ENCODE measurements around the gene NOP58. TPM values are rescaled to one million over a fixed set of nuclear protein-coding genes. Genes with fewer than 3 reads are reported as not detected.
A peak's percentile ranks its signal among the peaks of the same experiment; 100 is the strongest.
"Not testable (repeated sequence)": the region's sequence is repeated elsewhere in the genome, so short reads cannot be mapped to it uniquely, and the experiment has no call there.

Gene NOP58
- total and polyA plus RNA-seq, 7 experiments from 2014 or later, result 90.8 to 259 (median 107) TPM

GRCh38 chr2:202317080-202317857 lies 51.7 kb downstream of the NOP58 start:
- DNase-seq, result no peak

DNA sequence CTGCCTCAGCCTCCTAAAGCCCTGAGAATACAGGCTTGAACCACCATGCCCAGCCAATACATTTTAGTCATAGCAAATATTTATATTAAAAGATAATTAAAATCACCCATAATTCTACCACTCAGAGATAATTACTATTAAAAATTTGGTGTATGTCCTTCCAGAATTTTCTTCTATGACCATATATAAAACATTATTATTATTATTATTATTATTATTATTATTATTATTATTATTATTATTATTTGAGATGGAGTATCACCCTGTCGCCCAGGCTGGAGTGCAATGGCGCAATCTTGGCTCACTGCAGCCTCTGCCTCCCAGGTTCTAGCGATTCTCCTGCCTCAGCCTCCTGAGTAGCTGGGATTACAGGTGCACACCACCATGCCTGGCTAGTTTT lies 54.8 kb downstream of the NOP58 start:
- H3K9me3 ChIP-seq (ENCODE audit: control insufficient read depth in 2 of 3, low read length in 3 of 3); H3K27ac ChIP-seq (ENCODE audit: low read depth, low read length); H3K27me3 ChIP-seq (ENCODE audit: control insufficient read depth in 2 of 2, insufficient read depth in 2 of 2, low read length in 2 of 2); H3K9me3 Mint-ChIP-seq; H3K4me1 Mint-ChIP-seq; H3K4me3 ChIP-seq (ENCODE audit: low read length); H3K27me3 Mint-ChIP-seq; intact Hi-C loops (cut with micrococcal nuclease); ATAC-seq; POLR2A ChIA-PET; CTCF ChIA-PET; H3K27ac Mint-ChIP-seq; DNase-seq; H3K4me1 ChIP-seq (ENCODE audit: control insufficient read depth in 2 of 2, insufficient read depth in 2 of 2, low read length in 2 of 2); H3K4me3 Mint-ChIP-seq: not testable (repeated sequence)
- H3K36me3 Mint-ChIP-seq, result peaks cover 0 to 44% (median 15%) of the 10 kb centered on the region in 5 donors
- peaks cover 0 to 24% (median 0%) of the 10 kb centered on the region in 3 experiments for H3K36me3 ChIP-seq (ENCODE audit: control insufficient read depth in 2 of 3, insufficient read depth in 3 of 3, low read length in 3 of 3)

More at GRCh38 chr2:202317080-202317857, 51.7 kb downstream of the NOP58 start:
- peaks cover 0 to 18% (median 5%) of the 10 kb centered on the region in 5 donors for H3K36me3 Mint-ChIP-seq
- no peak overlapping the region for H3K4me3 Mint-ChIP-seq
- H3K4me1 Mint-ChIP-seq, result peaks cover 0 to 2% (median 0%) of the 10 kb centered on the region in 7 donors
- H3K27ac Mint-ChIP-seq, result peak overlapping the region in 1 of 9 donors; percentile 57
- CTCF ChIA-PET, result no interaction called here
- Histone ChIP-seq H3K27ac (ENCODE audit: low read depth, low read length) (no peak overlapping the region), H3K4me3 (ENCODE audit: low read length) (no peak overlapping the region), H3K36me3 (ENCODE audit: control insufficient read depth in 2 of 3, insufficient read depth in 3 of 3, low read length in 3 of 3) (peaks cover 0 to 5% (median 0%) of the 10 kb centered on the region in 3 experiments), H3K27me3 (ENCODE audit: control insufficient read depth in 2 of 2, insufficient read depth in 2 of 2, low read length in 2 of 2) (no peaks in the 10 kb centered on the region), H3K4me1 (ENCODE audit: control insufficient read depth in 2 of 2, insufficient read depth in 2 of 2, low read length in 2 of 2) (no peaks in the 10 kb centered on the region), H3K9me3 (ENCODE audit: control insufficient read depth in 2 of 3, low read length in 3 of 3) (no peaks in the 10 kb centered on the region)
- POLR2A ChIA-PET, result interaction anchor here (0.6 to 1.1 kb wide), 2 partner anchors 34 to 139 kb away, joined by 3 read pairs; no protein-coding TSS in a partner anchor
- no peaks in the 10 kb centered on the region for H3K27me3 Mint-ChIP-seq
- no peak for ATAC-seq
- intact Hi-C loops (cut with micrococcal nuclease), result no loop called here
- no peaks in the 10 kb centered on the region for H3K9me3 Mint-ChIP-seq

- no peak overlapping the region for H3K4me3 Mint-ChIP-seq
- no peaks in the 10 kb centered on the region for H3K4me1 ChIP-seq (ENCODE audit: control insufficient read depth in 2 of 2, insufficient read depth in 2 of 2, low read length in 2 of 2)
- no peaks in the 10 kb centered on the region for H3K9me3 ChIP-seq (ENCODE audit: control insufficient read depth in 2 of 3, low read length in 3 of 3)
- peaks cover 0 to 32% (median 0%) of the 10 kb centered on the region in 3 experiments for H3K36me3 ChIP-seq (ENCODE audit: control insufficient read depth in 2 of 3, insufficient read depth in 3 of 3, low read length in 3 of 3)
- H3K27me3 ChIP-seq (ENCODE audit: control insufficient read depth in 2 of 2, insufficient read depth in 2 of 2, low read length in 2 of 2), result no peaks in the 10 kb centered on the region
- DNase-seq (no peak), ATAC-seq (no peak)
- no peaks in the 10 kb centered on the region for H3K27me3 Mint-ChIP-seq
- intact Hi-C loops (cut with micrococcal nuclease), result no loop called here
- no peaks in the 10 kb centered on the region for H3K9me3 Mint-ChIP-seq
- H3K4me3 ChIP-seq (ENCODE audit: low read length), result no peak overlapping the region
- POLR2A ChIA-PET, result no interaction called here
- H3K4me1 Mint-ChIP-seq, result peaks cover 0 to 5% (median 0%) of the 10 kb centered on the region in 7 donors
- no peak overlapping the region for H3K27ac Mint-ChIP-seq
- H3K36me3 Mint-ChIP-seq, result peaks cover 0 to 59% (median 25%) of the 10 kb centered on the region in 5 donors
- no peak overlapping the region for H3K27ac ChIP-seq (ENCODE audit: low read depth, low read length)
- CTCF ChIA-PET, result no interaction called here
These were observed 56.9 kb downstream of the NOP58 start for GRCh38 chr2:202322435-202322834.

DNA sequence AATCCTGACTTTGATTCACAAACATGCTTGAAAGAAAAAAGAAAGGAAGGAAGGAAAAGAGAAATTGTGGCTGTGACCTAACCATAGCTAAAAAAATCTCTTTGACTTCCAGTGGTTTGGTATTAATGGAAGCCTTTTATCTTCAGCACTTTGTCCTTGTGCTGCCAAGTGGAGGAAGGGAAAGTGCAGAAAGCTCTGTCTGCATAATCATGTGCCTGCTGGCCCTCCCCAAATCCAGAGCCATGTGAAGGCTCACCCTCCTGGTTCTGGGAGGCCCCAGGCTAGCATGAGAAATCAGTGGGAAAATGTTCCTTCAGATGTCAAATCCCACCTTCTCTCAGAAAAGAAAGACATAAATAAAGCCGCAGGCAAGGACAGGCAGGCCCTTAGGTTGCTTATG lies 62.3 kb downstream of the NOP58 start:
- Mint-ChIP-seq H3K4me1 (peaks cover 0 to 5% (median 0%) of the 10 kb centered on the region in 7 donors), H3K36me3 (peaks cover 0 to 51% (median 20%) of the 10 kb centered on the region in 5 donors), H3K9me3 (no peaks in the 10 kb centered on the region), H3K27ac (no peak overlapping the region), H3K27me3 (no peaks in the 10 kb centered on the region), H3K4me3 (no peak overlapping the region)
- CTCF ChIA-PET, result no interaction called here
- intact Hi-C loops (cut with micrococcal nuclease), result no loop called here
- no peak overlapping the region for H3K27ac ChIP-seq (ENCODE audit: low read depth, low read length)
- no peaks in the 10 kb centered on the region for H3K4me1 ChIP-seq (ENCODE audit: control insufficient read depth in 2 of 2, insufficient read depth in 2 of 2, low read length in 2 of 2)
- H3K36me3 ChIP-seq (ENCODE audit: control insufficient read depth in 2 of 3, insufficient read depth in 3 of 3, low read length in 3 of 3), result peaks cover 0 to 22% (median 0%) of the 10 kb centered on the region in 3 experiments
- H3K9me3 ChIP-seq (ENCODE audit: control insufficient read depth in 2 of 3, low read length in 3 of 3), result no peaks in the 10 kb centered on the region
- POLR2A ChIA-PET, result no interaction called here
- ATAC-seq (no peak), DNase-seq (no peak)
- H3K4me3 ChIP-seq (ENCODE audit: low read length), result no peak overlapping the region
- H3K27me3 ChIP-seq (ENCODE audit: control insufficient read depth in 2 of 2, insufficient read depth in 2 of 2, low read length in 2 of 2), result no peaks in the 10 kb centered on the region

DNA sequence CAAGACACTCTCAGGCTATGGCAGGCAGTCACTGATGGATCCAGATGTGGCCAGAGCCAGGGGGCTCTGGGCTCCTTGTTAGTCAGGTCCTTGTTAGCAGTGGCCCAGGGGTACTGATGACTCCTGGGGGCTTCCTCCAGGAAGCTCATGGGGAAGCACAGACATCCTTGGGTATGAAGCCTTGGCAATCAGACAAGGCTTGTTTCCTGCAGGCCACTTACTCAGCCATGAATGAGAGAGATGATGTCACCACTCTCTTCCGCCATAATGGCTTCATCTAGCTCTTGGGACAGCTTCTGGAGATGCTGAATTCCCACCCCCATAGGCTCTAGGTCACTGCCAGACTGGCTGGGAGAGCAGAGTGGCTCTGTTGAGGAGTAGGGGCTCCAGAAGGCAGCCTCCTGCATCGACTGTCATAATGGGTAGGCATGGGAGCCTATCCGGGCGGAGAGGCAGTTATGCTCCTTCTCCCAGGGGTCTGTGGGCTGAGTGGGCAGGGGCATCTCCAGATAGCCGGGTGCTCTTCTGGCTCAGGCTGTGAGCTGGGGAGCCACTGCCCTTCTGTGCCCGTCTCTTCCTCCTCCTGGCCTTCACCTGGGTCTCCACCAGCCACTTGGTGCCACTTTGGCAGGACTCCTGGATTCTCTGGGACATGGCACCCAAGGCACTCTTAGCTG lies 70.4 kb downstream of the NOP58 start:
- no peaks in the 10 kb centered on the region for H3K36me3 ChIP-seq (ENCODE audit: control insufficient read depth in 2 of 3, insufficient read depth in 3 of 3, low read length in 3 of 3)
- Mint-ChIP-seq H3K27me3 (no peaks in the 10 kb centered on the region), H3K4me1 (no peaks in the 10 kb centered on the region), H3K9me3 (no peaks in the 10 kb centered on the region), H3K27ac (no peak overlapping the region), H3K4me3 (no peak overlapping the region), H3K36me3 (peaks cover 0 to 7% (median 0%) of the 10 kb centered on the region in 5 donors)
- no peak overlapping the region for H3K27ac ChIP-seq (ENCODE audit: low read depth, low read length)
- intact Hi-C loops (cut with micrococcal nuclease), result no loop called here
- no peak overlapping the region for H3K4me3 ChIP-seq (ENCODE audit: low read length)
- no peak for DNase-seq
- H3K4me1 ChIP-seq (ENCODE audit: control insufficient read depth in 2 of 2, insufficient read depth in 2 of 2, low read length in 2 of 2), result no peaks in the 10 kb centered on the region
- no peaks in the 10 kb centered on the region for H3K27me3 ChIP-seq (ENCODE audit: control insufficient read depth in 2 of 2, insufficient read depth in 2 of 2, low read length in 2 of 2)
- ChIA-PET POLR2A (no interaction called here), CTCF (no interaction called here)
- ATAC-seq, result no peak
- no peaks in the 10 kb centered on the region for H3K9me3 ChIP-seq (ENCODE audit: control insufficient read depth in 2 of 3, low read length in 3 of 3)

GRCh38 chr2:202337151-202337550 lies 71.6 kb downstream of the NOP58 start:
- CTCF ChIA-PET, result no interaction called here
- Histone ChIP-seq H3K36me3 (ENCODE audit: control insufficient read depth in 2 of 3, insufficient read depth in 3 of 3, low read length in 3 of 3) (no peaks in the 10 kb centered on the region), H3K4me1 (ENCODE audit: control insufficient read depth in 2 of 2, insufficient read depth in 2 of 2, low read length in 2 of 2) (no peaks in the 10 kb centered on the region), H3K4me3 (ENCODE audit: low read length) (no peak overlapping the region), H3K27ac (ENCODE audit: low read depth, low read length) (no peak overlapping the region), H3K9me3 (ENCODE audit: control insufficient read depth in 2 of 3, low read length in 3 of 3) (no peaks in the 10 kb centered on the region), H3K27me3 (ENCODE audit: control insufficient read depth in 2 of 2, insufficient read depth in 2 of 2, low read length in 2 of 2) (no peaks in the 10 kb centered on the region)
- POLR2A ChIA-PET, result no interaction called here
- Mint-ChIP-seq H3K36me3 (peaks cover 0 to 3% (median 0%) of the 10 kb centered on the region in 5 donors), H3K27ac (no peak overlapping the region), H3K4me3 (no peak overlapping the region), H3K27me3 (no peaks in the 10 kb centered on the region), H3K9me3 (no peaks in the 10 kb centered on the region), H3K4me1 (no peaks in the 10 kb centered on the region)
- ATAC-seq (no peak), DNase-seq (no peak)
- intact Hi-C loops (cut with micrococcal nuclease), result no loop called here
